ENCODE measurements around the gene GDF7.

GRCh38 chr2:20706217-20706616 lies 39.3 kb downstream of the GDF7 start:
- TF ChIP-seq CTCF (IDR thresholded peaks at IDR 0.05; ENCODE audit: low read depth, low read length) (no peak), EZH2phosphoT487 (IDR thresholded peaks at IDR 0.05; ENCODE audit: low read depth) (no peak)
